ENCODE data around the gene MFAP5. TPM values are rescaled to one million over a fixed set of nuclear protein-coding genes. Genes with fewer than 3 reads are reported as not detected.

MFAP5 gene
- total RNA-seq, 1 experiment from 2014 or later, result not detected

DNA sequence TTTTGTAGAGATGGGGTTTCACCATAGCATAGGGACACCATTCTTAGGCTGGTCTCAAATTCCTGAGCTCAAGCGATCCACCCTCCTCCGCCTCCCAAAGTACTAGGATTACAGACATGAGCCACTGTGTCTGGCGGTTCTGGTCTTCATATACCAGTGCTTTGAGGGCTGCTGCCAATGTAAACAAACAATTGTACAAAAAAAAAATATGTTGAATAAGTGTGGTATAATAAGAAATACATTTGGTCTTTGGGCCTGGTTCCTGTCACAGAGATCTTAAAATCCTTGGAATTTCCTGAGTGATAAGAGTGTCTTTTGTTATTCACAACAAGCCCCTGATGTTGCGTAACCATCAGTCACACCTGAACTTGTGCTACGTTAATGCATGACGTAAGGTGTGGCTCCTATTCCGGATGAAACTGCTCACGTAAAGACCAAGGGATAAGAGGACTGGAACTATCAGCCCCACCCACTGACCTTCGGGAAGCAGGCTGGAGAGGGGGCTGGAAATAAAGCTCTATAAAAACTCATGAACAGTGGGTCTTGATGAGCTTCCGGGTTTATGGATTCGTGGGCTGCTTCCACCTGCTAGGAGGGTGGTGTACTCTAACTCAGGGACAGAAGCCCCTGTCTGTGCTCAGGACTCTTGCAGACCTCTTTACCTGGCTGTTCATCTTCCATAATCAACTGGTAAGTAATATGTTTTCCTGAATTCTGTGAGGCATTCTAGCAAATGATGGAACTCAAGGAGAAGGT, 18.7 kb upstream of the MFAP5 start:
- Histone ChIP-seq H3K9me2 (ENCODE audit: insufficient read depth) (no peaks in the 10 kb centered on the region), H3K27ac (ENCODE audit: low read depth, low read length) (no peak overlapping the region), H3K79me2 (ENCODE audit: insufficient read depth, low read length) (no peaks in the 10 kb centered on the region), H3K36me3 (ENCODE audit: control insufficient read depth in 1 of 2, insufficient read depth in 2 of 2, low read length in 2 of 2) (no peaks in the 10 kb centered on the region), H2AFZ (ENCODE audit: low read depth, low read length, poor library complexity, severe bottlenecking) (peak overlapping the region; percentile 17), H3K4me1 (ENCODE audit: control insufficient read depth in 1 of 2, insufficient read depth in 2 of 2, low read length in 2 of 2) (peaks cover 2% of the 10 kb centered on the region in 2 experiments; a peak in 1 of 4 replicates), H3K4me3 (replicated peaks in 1 of 2; ENCODE audit: low read depth in 1 of 2, low read length in 2 of 2) (no peak overlapping the region), H3K27me3 (ENCODE audit: insufficient read depth, low read length) (no peaks in the 10 kb centered on the region), H3K4me2 (ENCODE audit: low read length) (peak overlapping the region; percentile 45; the same call in 1 of the 2 replicates), H3K9ac (ENCODE audit: low read length) (no peak overlapping the region), H4K20me1 (ENCODE audit: insufficient read depth) (no peaks in the 10 kb centered on the region), H3K9me3 (ENCODE audit: control insufficient read depth in 1 of 2, insufficient read depth in 1 of 2, low read depth in 1 of 2, low read length in 2 of 2) (no peaks in the 10 kb centered on the region)
- ChIA-PET RAD21 (ENCODE audit: low non-redundant PET in 1 of 2, low total read pairs in 2 of 2, uncharacterized antibody in 2 of 2, unreplicated experiment in 2 of 2) (interaction anchor here (0.6 to 1.7 kb wide), 7 partner anchors 24 to 369 kb away, joined by 3 to 5 read pairs (median 4); no protein-coding TSS in a partner anchor), CTCF (interaction anchor here (0.6 to 2.4 kb wide), 10 partner anchors 8 to 383 kb away, joined by 3 to 23 read pairs (median 6); no protein-coding TSS in a partner anchor), POLR2A (interaction anchor here (1.0 kb wide), 1 partner anchor 368 kb away, joined by 4 read pairs; no protein-coding TSS in a partner anchor)
- intact Hi-C loops (cut with micrococcal nuclease), result no loop called here
- DNase-seq (ENCODE audit: low read depth, low spot score), result no peak
- no TSS peak for BruUV-seq (replicated peaks)
- 0 out of 2 replicates have a peak, but pooled peaks have one; percentile 11 for ATAC-seq
- TF ChIP-seq, protein P1, sequence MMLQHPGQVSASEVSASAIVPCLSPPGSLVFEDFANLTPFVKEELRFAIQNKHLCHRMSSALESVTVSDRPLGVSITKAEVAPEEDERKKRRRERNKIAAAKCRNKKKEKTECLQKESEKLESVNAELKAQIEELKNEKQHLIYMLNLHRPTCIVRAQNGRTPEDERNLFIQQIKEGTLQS (IDR thresholded peaks at IDR 0.05), result no peak
- peak; percentile 79 for TF ChIP-seq CEBPB (IDR thresholded peaks at IDR 0.05; ENCODE audit: low read depth)

DNA sequence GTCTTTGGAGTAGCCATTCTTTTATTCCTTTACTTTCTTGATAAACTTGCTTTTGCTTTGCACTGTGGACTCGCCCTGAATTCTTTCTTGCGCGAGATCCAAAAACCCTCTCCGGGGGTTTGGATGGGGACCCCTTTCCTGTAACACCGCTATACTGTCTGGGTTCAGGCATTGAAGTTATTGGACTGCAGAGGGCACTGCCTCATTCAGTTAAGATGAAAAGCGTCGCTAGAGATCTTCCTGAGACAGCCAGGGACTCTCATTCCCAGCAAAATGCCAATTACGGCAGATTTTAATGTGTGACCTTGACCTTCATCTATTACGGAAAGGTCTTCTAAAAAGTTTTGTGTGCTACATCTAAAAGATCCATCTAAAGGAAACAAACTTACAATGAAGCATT, 17.9 kb upstream of the MFAP5 start:
- no peak overlapping the region for H3K4me2 ChIP-seq (ENCODE audit: low read length)
- H3K9me3 ChIP-seq (ENCODE audit: control insufficient read depth in 1 of 2, insufficient read depth in 1 of 2, low read depth in 1 of 2, low read length in 2 of 2), result no peaks in the 10 kb centered on the region
- no peaks in the 10 kb centered on the region for H3K79me2 ChIP-seq (ENCODE audit: insufficient read depth, low read length)
- no peak overlapping the region for H2AFZ ChIP-seq (ENCODE audit: low read depth, low read length, poor library complexity, severe bottlenecking)
- no peak overlapping the region for H3K4me3 ChIP-seq (replicated peaks in 1 of 2; ENCODE audit: low read depth in 1 of 2, low read length in 2 of 2)
- ChIA-PET RAD21 (ENCODE audit: low non-redundant PET in 1 of 2, low total read pairs in 2 of 2, uncharacterized antibody in 2 of 2, unreplicated experiment in 2 of 2) (no interaction called here), CTCF (interaction anchor here (0.8 to 2.4 kb wide), 5 partner anchors 136 to 370 kb away, joined by 3 to 23 read pairs (median 15); no protein-coding TSS in a partner anchor), POLR2A (no interaction called here)
- intact Hi-C loops (cut with micrococcal nuclease), result no loop called here
- ATAC-seq (no peak), DNase-seq (ENCODE audit: low read depth, low spot score) (no peak)
- peaks cover 2% of the 10 kb centered on the region in 2 experiments; a peak in 1 of 4 replicates for H3K4me1 ChIP-seq (ENCODE audit: control insufficient read depth in 1 of 2, insufficient read depth in 2 of 2, low read length in 2 of 2)
- H4K20me1 ChIP-seq (ENCODE audit: insufficient read depth), result no peaks in the 10 kb centered on the region
- H3K27ac ChIP-seq (ENCODE audit: low read depth, low read length), result no peak overlapping the region
- no peaks in the 10 kb centered on the region for H3K9me2 ChIP-seq (ENCODE audit: insufficient read depth)
- no peaks in the 10 kb centered on the region for H3K27me3 ChIP-seq (ENCODE audit: insufficient read depth, low read length)
- H3K9ac ChIP-seq (ENCODE audit: low read length), result no peak overlapping the region
- no peaks in the 10 kb centered on the region for H3K36me3 ChIP-seq (ENCODE audit: control insufficient read depth in 1 of 2, insufficient read depth in 2 of 2, low read length in 2 of 2)
- no TSS peak for BruUV-seq (replicated peaks)
- no peak for TF ChIP-seq CBX3 (IDR thresholded peaks at IDR 0.05; ENCODE audit: low read depth)
- no peak for TF ChIP-seq EZH2phosphoT487 (IDR thresholded peaks at IDR 0.05; ENCODE audit: borderline replicate concordance)
- TF ChIP-seq SRF (IDR thresholded peaks at IDR 0.05; ENCODE audit: low read depth), result no peak
- TF ChIP-seq, protein P2, sequence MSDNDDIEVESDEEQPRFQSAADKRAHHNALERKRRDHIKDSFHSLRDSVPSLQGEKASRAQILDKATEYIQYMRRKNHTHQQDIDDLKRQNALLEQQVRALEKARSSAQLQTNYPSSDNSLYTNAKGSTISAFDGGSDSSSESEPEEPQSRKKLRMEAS (IDR thresholded peaks at IDR 0.05), result no peak
- TF ChIP-seq, protein P3, sequence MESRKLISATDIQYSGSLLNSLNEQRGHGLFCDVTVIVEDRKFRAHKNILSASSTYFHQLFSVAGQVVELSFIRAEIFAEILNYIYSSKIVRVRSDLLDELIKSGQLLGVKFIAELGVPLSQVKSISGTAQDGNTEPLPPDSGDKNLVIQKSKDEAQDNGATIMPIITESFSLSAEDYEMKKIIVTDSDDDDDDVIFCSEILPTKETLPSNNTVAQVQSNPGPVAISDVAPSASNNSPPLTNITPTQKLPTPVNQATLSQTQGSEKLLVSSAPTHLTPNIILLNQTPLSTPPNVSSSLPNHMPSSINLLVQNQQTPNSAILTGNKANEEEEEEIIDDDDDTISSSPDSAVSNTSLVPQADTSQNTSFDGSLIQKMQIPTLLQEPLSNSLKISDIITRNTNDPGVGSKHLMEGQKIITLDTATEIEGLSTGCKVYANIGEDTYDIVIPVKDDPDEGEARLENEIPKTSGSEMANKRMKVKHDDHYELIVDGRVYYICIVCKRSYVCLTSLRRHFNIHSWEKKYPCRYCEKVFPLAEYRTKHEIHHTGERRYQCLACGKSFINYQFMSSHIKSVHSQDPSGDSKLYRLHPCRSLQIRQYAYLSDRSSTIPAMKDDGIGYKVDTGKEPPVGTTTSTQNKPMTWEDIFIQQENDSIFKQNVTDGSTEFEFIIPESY (IDR thresholded peaks at IDR 0.05; ENCODE audit: extremely low read depth, insufficient replicate concordance, low read length), result no peak
- TF ChIP-seq YY1 (IDR thresholded peaks at IDR 0.05; ENCODE audit: extremely low read depth, insufficient replicate concordance, low read depth, low read length), result no peak
- no peak for TF ChIP-seq SP1 (IDR thresholded peaks at IDR 0.05; ENCODE audit: low read depth)
- TF ChIP-seq FOSL1 (IDR thresholded peaks at IDR 0.05; ENCODE audit: low read depth), result no peak
- TF ChIP-seq, protein P4, sequence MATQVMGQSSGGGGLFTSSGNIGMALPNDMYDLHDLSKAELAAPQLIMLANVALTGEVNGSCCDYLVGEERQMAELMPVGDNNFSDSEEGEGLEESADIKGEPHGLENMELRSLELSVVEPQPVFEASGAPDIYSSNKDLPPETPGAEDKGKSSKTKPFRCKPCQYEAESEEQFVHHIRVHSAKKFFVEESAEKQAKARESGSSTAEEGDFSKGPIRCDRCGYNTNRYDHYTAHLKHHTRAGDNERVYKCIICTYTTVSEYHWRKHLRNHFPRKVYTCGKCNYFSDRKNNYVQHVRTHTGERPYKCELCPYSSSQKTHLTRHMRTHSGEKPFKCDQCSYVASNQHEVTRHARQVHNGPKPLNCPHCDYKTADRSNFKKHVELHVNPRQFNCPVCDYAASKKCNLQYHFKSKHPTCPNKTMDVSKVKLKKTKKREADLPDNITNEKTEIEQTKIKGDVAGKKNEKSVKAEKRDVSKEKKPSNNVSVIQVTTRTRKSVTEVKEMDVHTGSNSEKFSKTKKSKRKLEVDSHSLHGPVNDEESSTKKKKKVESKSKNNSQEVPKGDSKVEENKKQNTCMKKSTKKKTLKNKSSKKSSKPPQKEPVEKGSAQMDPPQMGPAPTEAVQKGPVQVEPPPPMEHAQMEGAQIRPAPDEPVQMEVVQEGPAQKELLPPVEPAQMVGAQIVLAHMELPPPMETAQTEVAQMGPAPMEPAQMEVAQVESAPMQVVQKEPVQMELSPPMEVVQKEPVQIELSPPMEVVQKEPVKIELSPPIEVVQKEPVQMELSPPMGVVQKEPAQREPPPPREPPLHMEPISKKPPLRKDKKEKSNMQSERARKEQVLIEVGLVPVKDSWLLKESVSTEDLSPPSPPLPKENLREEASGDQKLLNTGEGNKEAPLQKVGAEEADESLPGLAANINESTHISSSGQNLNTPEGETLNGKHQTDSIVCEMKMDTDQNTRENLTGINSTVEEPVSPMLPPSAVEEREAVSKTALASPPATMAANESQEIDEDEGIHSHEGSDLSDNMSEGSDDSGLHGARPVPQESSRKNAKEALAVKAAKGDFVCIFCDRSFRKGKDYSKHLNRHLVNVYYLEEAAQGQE (IDR thresholded peaks at IDR 0.05; ENCODE audit: low read depth), result no peak
- no peak for TF ChIP-seq POLR2AphosphoS5 (IDR thresholded peaks at IDR 0.05; ENCODE audit: low read depth, low read length)
- TF ChIP-seq CEBPB (IDR thresholded peaks at IDR 0.05; ENCODE audit: low read depth), result no peak
- TF ChIP-seq JUND (IDR thresholded peaks at IDR 0.05), result no peak
